Measurements from ENCODE around the gene DFFA.
"Not testable (repeated sequence)": the region's sequence is repeated elsewhere in the genome, so short reads cannot be mapped to it uniquely, and the experiment has no call there.

DFFA gene

GRCh38 chr1:10504249-10504648 lies 31.9 kb upstream of the DFFA start:
- no peak for DNase-seq

GRCh38 chr1:10502206-10502605 lies 29.9 kb upstream of the DFFA start:
- no peak for DNase-seq

- no peak for DNase-seq
Measured at GRCh38 chr1:10498231-10498630, 25.9 kb upstream of the DFFA start.

DNA sequence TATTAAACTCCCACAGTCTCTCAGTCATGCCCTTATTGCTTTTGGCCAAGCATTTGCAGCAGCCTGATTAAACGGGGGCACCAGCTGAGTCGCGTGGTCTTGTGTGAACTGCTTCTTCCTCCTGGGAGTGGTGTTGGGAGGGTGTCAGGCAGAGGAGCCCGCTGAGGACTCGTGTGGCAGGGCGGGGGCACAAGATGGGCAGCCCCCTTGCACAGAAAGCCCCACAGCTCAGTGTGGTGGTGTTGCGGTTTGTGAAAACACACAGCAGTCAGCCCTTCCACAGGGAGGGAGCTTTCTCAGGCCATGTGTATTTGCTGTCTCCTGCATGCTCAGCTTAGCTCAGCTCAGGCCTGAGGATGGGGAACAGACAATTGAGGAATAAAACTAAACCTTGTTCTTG lies 24.8 kb upstream of the DFFA start:
- DNase-seq = no peak

DNA sequence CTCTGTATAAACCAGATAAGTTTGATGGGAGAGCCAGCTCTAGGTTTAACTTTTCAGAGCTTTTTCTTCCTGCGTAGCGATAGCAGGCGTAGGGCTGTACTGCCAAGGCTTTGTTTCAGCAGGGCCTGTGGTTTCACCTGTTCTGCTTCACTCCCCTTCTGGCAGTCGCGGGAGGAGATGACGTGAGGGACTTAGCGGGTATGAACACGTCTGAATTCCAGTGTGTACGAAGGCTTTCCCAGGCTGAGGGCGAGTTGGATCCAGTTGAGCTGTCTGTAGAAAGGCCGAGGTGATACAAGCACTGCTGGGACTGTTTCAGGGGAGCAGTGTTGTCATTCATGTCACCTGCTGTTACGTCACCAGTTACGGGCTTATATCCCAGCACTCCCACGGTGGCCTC lies 23.6 kb upstream of the DFFA start:
- no peak for DNase-seq

- no peak for DNase-seq
Measured at GRCh38 chr1:10495475-10495817, 23.1 kb upstream of the DFFA start.

GRCh38 chr1:10494754-10495474 lies 22.6 kb upstream of the DFFA start:
- peak; percentile 58 for DNase-seq

GRCh38 chr1:10494418-10494753 lies 22.1 kb upstream of the DFFA start:
- no peak for DNase-seq

DNA sequence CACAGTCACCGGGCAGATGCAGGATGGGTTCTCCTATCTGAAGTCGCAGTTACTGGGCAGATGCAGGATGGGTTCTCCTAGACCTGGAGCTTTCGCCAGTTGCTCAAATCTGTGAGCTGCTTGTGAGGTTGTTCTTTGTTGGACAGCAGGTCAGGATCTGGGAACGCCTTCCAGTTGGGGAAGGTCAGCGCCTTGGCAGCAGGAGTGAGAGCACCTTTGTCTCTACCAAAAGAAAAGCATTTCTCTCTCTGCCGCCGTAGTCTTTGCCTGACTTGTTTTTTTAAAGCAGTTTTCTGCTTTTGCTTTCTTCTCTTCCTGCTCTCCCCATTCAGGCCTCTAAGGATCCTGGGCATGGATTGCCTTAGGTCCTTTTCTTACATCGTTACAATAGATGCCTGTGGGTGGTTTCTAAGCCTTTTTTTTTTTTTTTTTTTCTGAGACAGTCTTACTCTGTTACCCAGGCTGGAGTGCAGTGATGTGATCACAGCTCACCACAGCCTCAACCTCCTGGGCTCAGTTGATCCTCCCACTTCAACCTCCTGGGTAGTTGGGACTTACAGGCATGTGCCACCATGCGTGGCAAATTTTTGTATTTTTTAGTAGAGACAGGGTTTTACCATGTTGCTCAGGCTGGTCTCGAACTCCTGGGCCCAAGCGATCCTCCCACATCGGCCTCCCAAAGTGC lies 18.1 kb upstream of the DFFA start:
- DNase-seq = no peak

GRCh38 chr1:10489291-10490055 lies 17.1 kb upstream of the DFFA start:
- no peak for DNase-seq

- DNase-seq = no peak
Measured at GRCh38 chr1:10484521-10484920, 12.2 kb upstream of the DFFA start.

- DNase-seq = no peak
Measured at GRCh38 chr1:10480614-10481013, 8.3 kb upstream of the DFFA start.

DNA sequence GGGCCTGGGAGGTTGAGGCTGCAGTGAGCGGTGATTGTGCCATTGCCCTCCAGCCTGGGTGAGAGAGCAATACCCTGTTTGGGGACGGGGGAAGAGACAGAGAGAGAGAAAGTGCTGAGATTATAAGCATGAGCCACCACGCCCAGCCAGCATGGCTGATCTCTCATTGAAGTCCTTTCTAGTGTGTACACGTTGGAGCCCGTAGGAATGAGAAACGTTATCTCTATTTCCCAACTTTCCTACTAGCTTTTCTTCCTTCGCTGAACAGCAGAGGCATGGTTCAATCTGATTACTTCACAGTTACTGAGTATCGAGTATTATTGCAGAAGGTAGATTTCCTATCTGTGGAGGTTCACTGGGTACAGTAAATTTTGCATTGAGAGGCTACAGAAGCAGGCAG lies 7.0 kb upstream of the DFFA start:
- DNase-seq = no peak

GRCh38 chr1:10475510-10475909 lies 3.2 kb upstream of the DFFA start:
- DNase-seq = no peak

GRCh38 chr1:10474613-10475507 lies 2.5 kb upstream of the DFFA start, which contains the start of gene PEX14:
PEX14 (plus strand) TSS chr1:10474950; CDS start chr1:10474967, 17 bp downstream.
- peak; percentile 84 for DNase-seq

GRCh38 chr1:10474309-10474612 lies 1.9 kb upstream of the DFFA start:
- DNase-seq = not testable (repeated sequence)

DNA sequence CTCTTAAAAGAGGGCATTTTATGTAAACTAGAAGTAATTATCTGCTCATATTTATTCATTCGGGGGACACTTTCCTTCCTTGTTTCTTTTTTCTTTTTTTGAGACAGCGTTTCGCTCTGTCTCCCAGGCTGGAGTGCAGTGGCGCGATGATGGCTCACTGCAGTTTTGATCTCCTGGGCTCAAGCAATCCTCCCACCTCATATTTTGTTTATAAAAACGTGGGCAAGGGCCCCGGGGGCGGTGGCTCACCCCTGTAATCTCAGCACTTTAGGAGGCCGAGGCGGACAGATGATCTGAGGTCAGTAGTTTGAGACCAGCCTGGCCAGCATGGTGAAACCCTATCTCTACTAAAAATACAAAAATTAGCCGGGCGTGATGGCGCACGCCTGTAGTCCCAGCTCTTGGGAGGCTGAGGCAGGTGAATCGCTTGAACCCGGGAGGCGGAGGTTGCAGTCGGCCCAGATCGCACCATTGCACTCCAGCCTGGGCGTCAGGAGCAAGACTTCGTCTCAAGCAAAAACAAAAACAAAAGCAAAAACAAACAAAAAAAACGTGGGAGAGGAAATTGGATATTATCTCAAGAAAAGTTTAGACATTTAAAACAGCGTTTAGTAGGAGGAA lies 926 bp upstream of the DFFA start:
- no peak for DNase-seq

- DNase-seq = peak; percentile 19
Measured at GRCh38 chr1:10471411-10472219, 714 bp downstream of the DFFA start.

GRCh38 chr1:10470043-10470442 lies 2.3 kb downstream of the DFFA start:
- DNase-seq = no peak

DNA sequence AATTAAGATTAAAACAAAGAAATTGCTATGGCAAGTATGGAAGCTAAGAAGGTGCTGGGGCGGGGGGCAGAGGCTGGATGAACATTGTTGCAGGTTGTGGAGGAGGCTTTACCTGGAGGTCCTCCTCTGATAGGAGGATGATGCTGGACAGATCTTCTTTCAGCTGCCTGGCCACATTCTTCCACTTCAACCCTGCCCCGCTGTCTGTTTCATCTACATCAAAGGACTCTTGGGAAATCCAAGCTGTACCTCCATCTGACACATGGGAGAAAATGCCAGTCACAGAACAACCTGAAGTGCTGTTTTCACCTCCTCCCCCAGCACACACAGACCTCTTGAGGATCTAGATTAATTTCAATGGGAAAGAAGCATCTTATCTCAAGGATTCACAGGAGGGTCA lies 5.3 kb downstream of the DFFA start:
- DNase-seq = no peak

- peak; percentile 72 for DNase-seq
Measured at GRCh38 chr1:10459184-10459583, 13.1 kb downstream of the DFFA start.

DNA sequence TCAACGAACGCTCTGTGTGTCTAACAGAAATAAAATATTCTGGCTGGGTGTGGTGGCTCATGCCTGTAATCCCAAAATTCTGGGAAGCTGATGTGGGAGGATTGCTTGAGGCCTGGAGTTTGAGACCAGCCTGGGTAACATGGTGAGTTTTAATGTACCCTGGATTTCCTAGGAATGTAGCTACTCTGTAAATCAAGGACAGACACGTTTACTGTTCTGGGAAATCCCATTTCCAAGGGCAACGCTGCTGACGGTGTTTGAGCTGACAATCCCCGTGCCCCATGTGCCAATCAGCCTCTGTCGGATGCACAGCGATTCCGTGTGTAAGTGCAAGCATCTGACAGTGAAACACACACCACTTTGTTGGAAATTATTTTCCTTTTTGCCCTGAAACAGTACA lies 14.5 kb downstream of the DFFA start:
- DNase-seq = no peak

All from HCEC 1CT (cell line).